ENCODE results near the gene SEZ6. TPM values are rescaled to one million over a fixed set of nuclear protein-coding genes. Genes with fewer than 3 reads are reported as not detected.

Gene SEZ6
- total RNA-seq, 4 donors from 2014 or later = not detected

DNA sequence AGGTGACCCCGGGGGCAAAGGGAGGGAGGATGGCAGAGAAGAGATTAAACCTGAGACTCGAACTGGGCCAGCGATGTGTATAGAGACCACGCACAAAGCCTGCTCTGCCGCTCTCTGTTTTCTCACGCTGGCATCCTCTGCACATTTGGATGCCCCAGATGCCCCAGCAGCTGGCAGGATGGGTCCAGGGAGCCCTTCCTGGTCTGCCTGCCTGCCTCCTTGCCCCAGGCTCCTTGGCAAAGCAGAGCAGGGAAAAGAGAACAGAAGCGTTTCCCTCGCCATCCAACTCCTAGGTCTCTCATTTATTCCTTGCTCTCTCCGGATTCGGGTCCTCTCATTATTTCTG, 31.9 kb upstream of the SEZ6 start:
- no peak for DNase-seq
- TF ChIP-seq POLR2A (IDR thresholded peaks at IDR 0.05) (no peak), CTCF (IDR thresholded peaks at IDR 0.05) (no peak)
- H3K27me3 ChIP-seq = peaks cover 0 to 58% (median 4%) of the 10 kb centered on the region in 4 donors
- no peak overlapping the region for H3K27ac ChIP-seq
- peaks cover 0 to 18% (median 8%) of the 10 kb centered on the region in 3 donors for H3K9me3 ChIP-seq
- intact Hi-C loops (cut with DNase I) = no loop called here
- 41 to 60% methylated on average over 10 of the region's 10 CpGs for WGBS, 2 donors
- H3K4me1 ChIP-seq = peaks cover under 1 to 31% (median 10%) of the 10 kb centered on the region in 3 donors
- no peaks in the 10 kb centered on the region for H3K36me3 ChIP-seq
- H3K4me3 ChIP-seq = no peak overlapping the region

GRCh38 chr17:29036584-29036983, 30.8 kb upstream of the SEZ6 start:
- no peak for DNase-seq
- H3K27me3 ChIP-seq = peaks cover 0 to 70% (median 4%) of the 10 kb centered on the region in 4 donors
- peaks cover 0 to 18% (median 8%) of the 10 kb centered on the region in 3 donors for H3K9me3 ChIP-seq
- no peak for TF ChIP-seq CTCF (IDR thresholded peaks at IDR 0.05)
- no peak for TF ChIP-seq POLR2A (IDR thresholded peaks at IDR 0.05)
- no peak overlapping the region for H3K27ac ChIP-seq
- no peaks in the 10 kb centered on the region for H3K36me3 ChIP-seq
- intact Hi-C loops (cut with DNase I) = no loop called here
- no peak overlapping the region for H3K4me3 ChIP-seq
- peaks cover 0 to 26% (median 7%) of the 10 kb centered on the region in 3 donors for H3K4me1 ChIP-seq
- 57 to 74% methylated on average over 3 to 4 of the region's 5 CpGs for WGBS, 2 donors

GRCh38 chr17:29034510-29034909, 28.7 kb upstream of the SEZ6 start:
- Histone ChIP-seq H3K4me3 (no peak overlapping the region), H3K4me1 (peaks cover 0 to 13% (median 0%) of the 10 kb centered on the region in 3 donors), H3K27me3 (peaks cover 0 to 89% (median 4%) of the 10 kb centered on the region in 4 donors), H3K9me3 (peaks cover 0 to 18% (median 8%) of the 10 kb centered on the region in 3 donors), H3K36me3 (no peaks in the 10 kb centered on the region), H3K27ac (no peak overlapping the region)
- TF ChIP-seq POLR2A (IDR thresholded peaks at IDR 0.05) (no peak), CTCF (IDR thresholded peaks at IDR 0.05) (no peak)
- no peak for DNase-seq
- WGBS, 2 donors = 40 to 62% methylated on average over 1 of the region's 1 CpG
- intact Hi-C loops (cut with DNase I) = no loop called here

DNA sequence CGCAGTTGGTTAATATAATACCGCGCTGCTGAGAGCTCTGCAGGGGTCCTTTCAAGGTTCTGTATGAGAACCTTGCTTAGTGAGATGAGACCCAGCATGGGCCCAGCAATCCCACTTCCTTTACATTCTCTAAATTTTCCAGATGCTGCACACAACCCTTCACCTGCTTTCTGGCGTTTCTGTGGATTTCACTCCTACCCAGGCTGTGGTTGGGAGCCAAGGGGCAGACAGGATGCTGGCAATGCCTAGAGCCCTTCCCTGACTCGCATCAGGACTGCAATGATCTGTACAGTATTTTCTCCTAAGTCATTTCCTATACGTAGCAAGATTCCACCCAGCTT, 27.0 kb upstream of the SEZ6 start:
- no peaks in the 10 kb centered on the region for H3K36me3 ChIP-seq
- 39 to 44% methylated on average over 5 of the region's 6 CpGs for WGBS, 2 donors
- no peak for DNase-seq
- peaks cover 0 to 80% (median 4%) of the 10 kb centered on the region in 4 donors for H3K27me3 ChIP-seq
- no peak overlapping the region for H3K4me3 ChIP-seq
- peaks cover 0 to 18% (median 8%) of the 10 kb centered on the region in 3 donors for H3K9me3 ChIP-seq
- intact Hi-C loops (cut with DNase I) = no loop called here
- H3K27ac ChIP-seq = no peak overlapping the region
- TF ChIP-seq POLR2A (IDR thresholded peaks at IDR 0.05) = no peak
- H3K4me1 ChIP-seq = peaks cover 0 to 1% (median 0%) of the 10 kb centered on the region in 3 donors

DNA sequence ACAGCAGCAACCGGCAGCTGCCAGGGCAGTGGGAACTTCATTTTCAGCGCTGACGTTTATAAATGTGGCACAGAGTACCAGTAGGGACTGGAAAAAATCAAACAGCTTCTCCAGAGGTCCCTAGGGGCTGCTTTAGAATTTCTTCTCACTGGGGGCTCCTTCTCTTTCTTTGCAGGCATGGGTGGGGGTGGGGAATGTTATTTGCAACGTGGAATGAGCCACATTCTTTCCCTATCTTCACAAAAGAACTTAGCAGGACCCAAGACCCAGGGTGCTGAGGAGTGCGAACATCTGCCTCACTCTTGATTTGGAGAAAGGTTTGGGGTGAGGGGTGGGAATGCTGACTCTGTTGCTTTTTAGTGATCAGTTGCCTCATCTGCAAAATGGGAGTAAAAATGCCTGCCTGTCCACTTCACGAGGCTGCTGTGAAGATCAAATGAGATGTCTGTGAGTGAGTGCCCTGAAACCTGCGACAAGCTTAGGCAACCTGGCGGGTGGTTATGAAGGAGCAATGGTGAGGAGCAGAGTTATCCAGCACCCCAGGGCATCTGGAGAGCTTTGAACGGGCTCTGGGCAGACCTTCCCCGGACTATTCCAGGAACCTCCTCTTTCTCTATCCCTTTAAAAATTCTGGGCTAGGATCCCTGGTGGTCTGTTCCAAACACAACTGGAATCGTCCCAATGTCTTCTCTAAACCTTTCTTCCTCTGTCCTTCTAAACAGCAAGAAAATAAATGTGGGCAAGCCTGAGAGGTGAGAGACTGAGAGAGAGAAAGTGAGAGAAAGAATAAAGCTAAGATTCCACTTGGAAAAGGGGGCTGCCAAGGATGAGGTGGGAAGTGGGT, 26.4 kb upstream of the SEZ6 start:
- Histone ChIP-seq H3K4me1 (no peaks in the 10 kb centered on the region), H3K36me3 (no peaks in the 10 kb centered on the region), H3K9me3 (peaks cover 0 to 18% (median 8%) of the 10 kb centered on the region in 3 donors), H3K27me3 (peaks cover 0 to 79% (median 4%) of the 10 kb centered on the region in 4 donors), H3K27ac (no peak overlapping the region), H3K4me3 (no peak overlapping the region)
- DNase-seq = no peak
- intact Hi-C loops (cut with DNase I) = no loop called here
- 7 to 27% methylated on average over 3 to 7 of the region's 11 CpGs for WGBS, 2 donors
- TF ChIP-seq POLR2A (IDR thresholded peaks at IDR 0.05) (no peak), CTCF (IDR thresholded peaks at IDR 0.05) (no peak)
